Activated CD4-positive, alpha-beta T cell treated with anti-CD3 and anti-CD28 coated beads, Interleukin-2, amount 50 U/mL, for 1 hour (primary cell): ENCODE measurements around the gene ADARB2.
A peak's percentile ranks its signal among the peaks of the same experiment; 100 is the strongest.

Experiments used
- DNase-seq: peaks from one replicate; pipeline ENCODE4 v3.0.0-alpha.2; 2020

The ADARB2 gene

GRCh38 chr10:1735562-1735961 is 1.8 kb downstream of the ADARB2 start:
- DNase-seq: no peak

GRCh38 chr10:1734288-1734687 is 3.0 kb downstream of the ADARB2 start:
- DNase-seq: no peak

- DNase-seq: no peak
Observed at GRCh38 chr10:1733720-1734119, 3.6 kb downstream of the ADARB2 start.

GRCh38 chr10:1732564-1732996 is 4.7 kb downstream of the ADARB2 start:
- no peak for DNase-seq

GRCh38 chr10:1731592-1731991 is 5.7 kb downstream of the ADARB2 start:
- DNase-seq: no peak

- no peak for DNase-seq
Observed at GRCh38 chr10:1729751-1730150, 7.6 kb downstream of the ADARB2 start.

- no peak for DNase-seq
Observed at GRCh38 chr10:1726861-1727260, 10.5 kb downstream of the ADARB2 start.

- DNase-seq: no peak
Observed at GRCh38 chr10:1724921-1725488, 12.3 kb downstream of the ADARB2 start.

GRCh38 chr10:1716839-1717238 is 20.5 kb downstream of the ADARB2 start:
- no peak for DNase-seq

- DNase-seq: peak; percentile 10
Observed at GRCh38 chr10:1715821-1716220, 21.5 kb downstream of the ADARB2 start.

- DNase-seq: no peak
Observed at GRCh38 chr10:1712944-1713671, 24.2 kb downstream of the ADARB2 start.

GRCh38 chr10:1712314-1712713 is 25.0 kb downstream of the ADARB2 start:
- no peak for DNase-seq

- no peak for DNase-seq
Observed at GRCh38 chr10:1709161-1709560, 28.2 kb downstream of the ADARB2 start.

- DNase-seq: no peak
Observed at GRCh38 chr10:1708746-1709145, 28.6 kb downstream of the ADARB2 start.

- no peak for DNase-seq
Observed at GRCh38 chr10:1706711-1707110, 30.6 kb downstream of the ADARB2 start.

GRCh38 chr10:1706256-1706655 is 31.1 kb downstream of the ADARB2 start:
- no peak for DNase-seq

GRCh38 chr10:1698185-1698584 is 39.1 kb downstream of the ADARB2 start:
- no peak for DNase-seq

- no peak for DNase-seq
Observed at GRCh38 chr10:1696106-1696505, 41.2 kb downstream of the ADARB2 start.

GRCh38 chr10:1690086-1690485 is 47.2 kb downstream of the ADARB2 start:
- DNase-seq: no peak

- DNase-seq: no peak
Observed at GRCh38 chr10:1688531-1688930, 48.8 kb downstream of the ADARB2 start.

GRCh38 chr10:1687623-1688150 is 49.6 kb downstream of the ADARB2 start:
- no peak for DNase-seq

GRCh38 chr10:1687190-1687589 is 50.1 kb downstream of the ADARB2 start:
- no peak for DNase-seq

- no peak for DNase-seq
Observed at GRCh38 chr10:1686491-1686749, 50.9 kb downstream of the ADARB2 start.

- no peak for DNase-seq
Observed at GRCh38 chr10:1685699-1686490, 51.4 kb downstream of the ADARB2 start.
